Neutrophil (primary cell): Measurements from ENCODE around the gene SEMA6A.

Experiments used
- H3K27ac ChIP-seq: fragments of 200-600 bp; sonication (generic); 2 replicates; pipeline ENCODE4 v1.5.1; 2016; ENCODE audit warnings: mild to moderate bottlenecking, moderate library complexity
- H3K27me3 ChIP-seq: fragments of 200-600 bp; sonication (generic); 2 replicates; pipeline ENCODE4 v1.6.0; 2016; ENCODE audit warnings: mild to moderate bottlenecking
- H3K36me3 ChIP-seq: fragments of 200-600 bp; sonication (generic); 2 replicates; pipeline ENCODE4 v1.5.1; 2017
- H3K4me1 ChIP-seq, 2 experiments: fragments of 200-600 bp in 1 of 2; sonication (generic) in 1 of 2; 1 replicate in 1 of 2; 2 replicates in 1 of 2; pipeline versions ENCODE4 v1.5.1 to v1.6.1; 2013 to 2016; ENCODE audit warnings: low read depth in 1 of 2, low read length in 1 of 2, mild to moderate bottlenecking in 1 of 2, moderate library complexity in 1 of 2; ENCODE audit not compliant: control insufficient read depth in 1 of 2, insufficient read depth in 1 of 2
- H3K4me3 ChIP-seq, 2 experiments: fragments of 200-600 bp in 1 of 2; sonication (generic) in 1 of 2; 1 replicate in 1 of 2; 2 replicates in 1 of 2; pipeline ENCODE4 v1.5.1; 2013 to 2016; ENCODE audit warnings: low read depth in 1 of 2, low read length in 1 of 2, mild to moderate bottlenecking in 1 of 2, moderate library complexity in 1 of 2
- H3K9me3 ChIP-seq: fragments of 200-600 bp; sonication (generic); 2 replicates; pipeline ENCODE4 v1.5.1; 2016
- CTCF ChIP-seq: fragments of 200-600 bp; sonication (generic); IDR thresholded peaks from 2 replicates; pipeline ENCODE4 v1.5.1; 2016; ENCODE audit warnings: antibody characterized with exemption

The SEMA6A gene

GRCh38 chr5:116520771-116521170, 53.9 kb downstream of the SEMA6A start:
- Histone ChIP-seq H3K36me3 (no peaks in the 10 kb centered on the region), H3K9me3 (no peaks in the 10 kb centered on the region), H3K4me3 (no peak overlapping the region), H3K4me1 (no peaks in the 10 kb centered on the region), H3K27me3 (no peaks in the 10 kb centered on the region), H3K27ac (no peak overlapping the region)
- no peak for TF ChIP-seq CTCF

GRCh38 chr5:116518423-116518822, 56.2 kb downstream of the SEMA6A start:
- no peak overlapping the region for H3K4me3 ChIP-seq
- no peaks in the 10 kb centered on the region for H3K4me1 ChIP-seq
- H3K9me3 ChIP-seq = no peaks in the 10 kb centered on the region
- H3K27ac ChIP-seq = no peak overlapping the region
- no peaks in the 10 kb centered on the region for H3K36me3 ChIP-seq
- no peak for TF ChIP-seq CTCF
- no peaks in the 10 kb centered on the region for H3K27me3 ChIP-seq

GRCh38 chr5:116517488-116517887, 57.1 kb downstream of the SEMA6A start:
- Histone ChIP-seq H3K27me3 (no peaks in the 10 kb centered on the region), H3K9me3 (no peaks in the 10 kb centered on the region), H3K4me3 (no peak overlapping the region), H3K4me1 (no peaks in the 10 kb centered on the region), H3K36me3 (no peaks in the 10 kb centered on the region), H3K27ac (no peak overlapping the region)
- no peak for TF ChIP-seq CTCF

- H3K4me3 ChIP-seq = no peak overlapping the region
- no peaks in the 10 kb centered on the region for H3K36me3 ChIP-seq
- TF ChIP-seq CTCF = no peak
- H3K27ac ChIP-seq = no peak overlapping the region
- H3K9me3 ChIP-seq = no peaks in the 10 kb centered on the region
- no peaks in the 10 kb centered on the region for H3K4me1 ChIP-seq
- H3K27me3 ChIP-seq = no peaks in the 10 kb centered on the region
Measured at GRCh38 chr5:116516021-116516420, 58.6 kb downstream of the SEMA6A start.

DNA sequence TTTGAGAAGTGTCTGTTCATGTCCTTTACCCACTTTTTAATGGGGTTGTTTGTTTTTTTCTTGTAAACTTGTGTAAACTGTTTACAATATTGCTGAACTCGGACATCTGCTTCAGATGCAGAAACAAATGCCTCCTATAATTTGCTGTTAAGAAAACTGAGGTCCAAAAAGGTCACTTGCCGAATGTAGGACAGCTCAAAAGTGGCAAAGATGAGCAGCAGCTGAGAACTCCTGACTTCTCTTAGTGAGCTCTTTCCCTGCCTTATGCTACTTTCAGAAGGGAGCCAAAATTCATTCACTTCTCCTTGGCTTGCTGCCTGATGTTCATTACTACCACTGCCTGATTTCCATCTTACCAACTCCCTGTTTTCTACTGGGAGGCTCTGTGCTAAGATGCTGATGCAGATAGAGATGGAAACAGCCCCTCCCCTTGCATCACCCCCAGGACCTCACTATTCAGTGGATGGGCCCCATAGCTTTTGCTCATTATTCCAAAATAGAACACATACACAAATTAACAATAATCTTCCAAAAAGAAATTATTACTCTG, 60.1 kb downstream of the SEMA6A start:
- H3K27me3 ChIP-seq = no peaks in the 10 kb centered on the region
- no peaks in the 10 kb centered on the region for H3K4me1 ChIP-seq
- no peaks in the 10 kb centered on the region for H3K9me3 ChIP-seq
- no peak overlapping the region for H3K27ac ChIP-seq
- H3K36me3 ChIP-seq = no peaks in the 10 kb centered on the region
- no peak for TF ChIP-seq CTCF
- no peak overlapping the region for H3K4me3 ChIP-seq

DNA sequence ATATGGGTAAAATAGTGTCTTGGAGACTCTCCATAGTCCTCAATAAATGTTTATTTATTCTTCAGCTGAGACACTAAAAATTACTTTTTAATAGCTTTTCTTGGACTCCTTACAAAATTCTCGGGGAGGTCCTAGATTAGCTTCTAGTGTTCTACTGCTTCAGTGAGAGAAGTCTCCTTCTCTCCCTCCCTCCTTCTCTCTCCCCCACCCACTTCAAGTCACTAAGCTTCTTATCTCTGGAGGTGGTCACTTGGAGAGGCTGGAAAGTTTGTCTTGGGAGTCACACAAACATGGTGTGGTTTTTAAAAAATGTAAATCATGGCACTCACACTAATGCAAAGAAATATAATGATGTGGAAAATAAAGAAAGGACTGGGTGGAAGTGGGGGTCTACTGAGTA, 64.1 kb downstream of the SEMA6A start:
- H3K9me3 ChIP-seq = no peaks in the 10 kb centered on the region
- no peak for TF ChIP-seq CTCF
- H3K4me3 ChIP-seq = no peak overlapping the region
- H3K36me3 ChIP-seq = no peaks in the 10 kb centered on the region
- no peak overlapping the region for H3K27ac ChIP-seq
- H3K27me3 ChIP-seq = no peaks in the 10 kb centered on the region
- H3K4me1 ChIP-seq = peaks cover 12 to 13% of the 10 kb centered on the region in 2 experiments
